Measurements from ENCODE around the gene GRAMD1B.
"Not testable (repeated sequence)": the region's sequence is repeated elsewhere in the genome, so short reads cannot be mapped to it uniquely, and the experiment has no call there.

Gene GRAMD1B

GRCh38 chr11:123505546-123506299, 75.7 kb downstream of the GRAMD1B start:
- DNase-seq (ENCODE audit: low read depth in 2 of 2, low spot score in 1 of 2): no peak

GRCh38 chr11:123507043-123507442, 77.0 kb downstream of the GRAMD1B start:
- DNase-seq (ENCODE audit: low read depth in 2 of 2, low spot score in 1 of 2): no peak

GRCh38 chr11:123509737-123510578, 79.9 kb downstream of the GRAMD1B start:
- DNase-seq (ENCODE audit: low read depth in 2 of 2, low spot score in 1 of 2): no peak

- no peak for DNase-seq (ENCODE audit: low read depth in 2 of 2, low spot score in 1 of 2)
Measured at GRCh38 chr11:123510579-123510905, 80.5 kb downstream of the GRAMD1B start.

- DNase-seq (ENCODE audit: low read depth in 2 of 2, low spot score in 1 of 2): peak in 1 of 2 donors; percentile 27
Measured at GRCh38 chr11:123511037-123511870, 81.2 kb downstream of the GRAMD1B start.

- DNase-seq (ENCODE audit: low read depth in 2 of 2, low spot score in 1 of 2): not testable (repeated sequence)
Measured at GRCh38 chr11:123513309-123513708, 83.2 kb downstream of the GRAMD1B start.

GRCh38 chr11:123516238-123516637, 86.2 kb downstream of the GRAMD1B start:
- DNase-seq (ENCODE audit: low read depth in 2 of 2, low spot score in 1 of 2): no peak

- DNase-seq (ENCODE audit: low read depth in 2 of 2, low spot score in 1 of 2): no peak
Measured at GRCh38 chr11:123517559-123518364, 87.7 kb downstream of the GRAMD1B start.

- DNase-seq (ENCODE audit: low read depth in 2 of 2, low spot score in 1 of 2): no peak
Measured at GRCh38 chr11:123518496-123519054, 88.5 kb downstream of the GRAMD1B start.

GRCh38 chr11:123519055-123519796, 89.2 kb downstream of the GRAMD1B start:
- DNase-seq (ENCODE audit: low read depth in 2 of 2, low spot score in 1 of 2): no peak

GRCh38 chr11:123519797-123520193, 89.7 kb downstream of the GRAMD1B start:
- no peak for DNase-seq (ENCODE audit: low read depth in 2 of 2, low spot score in 1 of 2)

- DNase-seq (ENCODE audit: low read depth in 2 of 2, low spot score in 1 of 2): not testable (repeated sequence)
Measured at GRCh38 chr11:123520476-123520875, 90.4 kb downstream of the GRAMD1B start.

- no peak for DNase-seq (ENCODE audit: low read depth in 2 of 2, low spot score in 1 of 2)
Measured at GRCh38 chr11:123521001-123521400, 90.9 kb downstream of the GRAMD1B start.

GRCh38 chr11:123521930-123522329, 91.9 kb downstream of the GRAMD1B start:
- no peak for DNase-seq (ENCODE audit: low read depth in 2 of 2, low spot score in 1 of 2)

- no peak for DNase-seq (ENCODE audit: low read depth in 2 of 2, low spot score in 1 of 2)
Measured at GRCh38 chr11:123523539-123523938, 93.5 kb downstream of the GRAMD1B start.

GRCh38 chr11:123525097-123525496, 95.0 kb downstream of the GRAMD1B start:
- DNase-seq (ENCODE audit: low read depth in 2 of 2, low spot score in 1 of 2): no peak

GRCh38 chr11:123525511-123525918, 95.4 kb downstream of the GRAMD1B start:
- no peak for DNase-seq (ENCODE audit: low read depth in 2 of 2, low spot score in 1 of 2)

- DNase-seq (ENCODE audit: low read depth in 2 of 2, low spot score in 1 of 2): no peak
Measured at GRCh38 chr11:123526027-123526805, 96.1 kb downstream of the GRAMD1B start.

- DNase-seq (ENCODE audit: low read depth in 2 of 2, low spot score in 1 of 2): no peak
Measured at GRCh38 chr11:123526918-123527317, 96.8 kb downstream of the GRAMD1B start.
